Mucosa of rectum (tissue), 2 donors: ENCODE measurements around the gene ISLR2.

Experiments used
- H3K27ac ChIP-seq, 2 donors: one replicate each; pipeline ENCODE4 v1.7.0; 2013; ENCODE audit warnings: inconsistent platforms in 2 of 2, low read depth in 2 of 2, low read length in 2 of 2
- H3K27me3 ChIP-seq, 2 donors: one replicate each; pipeline ENCODE4 v1.7.0; 2013; ENCODE audit warnings: low read length in 2 of 2; ENCODE audit not compliant: control insufficient read depth in 2 of 2, insufficient read depth in 2 of 2
- H3K36me3 ChIP-seq, 2 donors: one replicate each; pipeline ENCODE4 v1.7.0; 2013; ENCODE audit warnings: low read length in 2 of 2; ENCODE audit not compliant: control insufficient read depth in 2 of 2, insufficient read depth in 2 of 2
- H3K4me1 ChIP-seq, 2 donors: one replicate each; pipeline ENCODE4 v1.7.0; 2013; ENCODE audit warnings: low read length in 2 of 2, mild to moderate bottlenecking in 1 of 2; ENCODE audit not compliant: control insufficient read depth in 2 of 2, insufficient read depth in 2 of 2
- H3K4me3 ChIP-seq, 2 donors: one replicate each; pipeline ENCODE4 v1.7.0; 2013; ENCODE audit warnings: low read length in 2 of 2
- H3K9ac ChIP-seq, 2 donors: one replicate each; pipeline ENCODE4 v1.7.0; 2013; ENCODE audit warnings: low read length in 2 of 2, low read depth in 1 of 2, mild to moderate bottlenecking in 1 of 2
- H3K9me3 ChIP-seq, 2 donors: one replicate each; pipeline ENCODE4 v1.7.0; 2013; ENCODE audit warnings: low read length in 2 of 2; ENCODE audit not compliant: control insufficient read depth in 2 of 2
- donor health status: healthy.
- donor health status: Normal muscosa, but diverticular disease.

The ISLR2 gene

GRCh38 chr15:74170875-74171578 lies 40.6 kb downstream of the ISLR2 start:
- Histone ChIP-seq H3K4me1 (peaks cover 0 to 2% of the 10 kb centered on the region in 2 donors), H3K9me3 (no peaks in the 10 kb centered on the region), H3K27me3 (no peaks in the 10 kb centered on the region), H3K4me3 (no peak overlapping the region), H3K27ac (no peak overlapping the region), H3K36me3 (no peaks in the 10 kb centered on the region), H3K9ac (no peak overlapping the region)

- Histone ChIP-seq H3K9me3 (no peaks in the 10 kb centered on the region), H3K27me3 (no peaks in the 10 kb centered on the region), H3K4me3 (no peak overlapping the region), H3K27ac (no peak overlapping the region), H3K36me3 (no peaks in the 10 kb centered on the region), H3K9ac (no peak overlapping the region), H3K4me1 (peaks cover 0 to 2% of the 10 kb centered on the region in 2 donors)
Observed at GRCh38 chr15:74171965-74172541, 41.7 kb downstream of the ISLR2 start.

GRCh38 chr15:74172701-74173379 lies 42.5 kb downstream of the ISLR2 start:
- Histone ChIP-seq H3K4me3 (no peak overlapping the region), H3K9me3 (no peaks in the 10 kb centered on the region), H3K9ac (no peak overlapping the region), H3K27me3 (no peaks in the 10 kb centered on the region), H3K4me1 (peaks cover 0 to 2% of the 10 kb centered on the region in 2 donors), H3K27ac (peak overlapping the region; percentile 54 to 61), H3K36me3 (no peaks in the 10 kb centered on the region)

- Histone ChIP-seq H3K9ac (peak within 1 kb of the TSS in 1 of 2 donors; percentile 39), H3K27me3 (no peaks in the 10 kb centered on the region), H3K36me3 (no peaks in the 10 kb centered on the region), H3K4me3 (peak within 1 kb of the TSS; percentile 37 to 46), H3K4me1 (peaks cover 0 to 2% of the 10 kb centered on the region in 2 donors), H3K9me3 (no peaks in the 10 kb centered on the region), H3K27ac (peak within 1 kb of the TSS; percentile 54 to 61)
Observed at GRCh38 chr15:74173380-74174218, 43.2 kb downstream of the ISLR2 start, which contains the start of gene ISLR. Gene ISLR, plus strand, starts transcription at chr15:74173710. Its CDS starts 1,149 bp downstream, at chr15:74174859.

GRCh38 chr15:74174219-74174957 lies 44.0 kb downstream of the ISLR2 start:
- no peaks in the 10 kb centered on the region for H3K9me3 ChIP-seq
- no peaks in the 10 kb centered on the region for H3K36me3 ChIP-seq
- H3K27me3 ChIP-seq = no peaks in the 10 kb centered on the region
- H3K4me3 ChIP-seq = peak overlapping the region; percentile 37 to 46
- peak overlapping the region; percentile 45 to 61 for H3K27ac ChIP-seq
- peaks cover 0 to 2% of the 10 kb centered on the region in 2 donors for H3K4me1 ChIP-seq
- peak overlapping the region in 1 of 2 donors; percentile 39 for H3K9ac ChIP-seq

GRCh38 chr15:74174958-74175253 lies 44.5 kb downstream of the ISLR2 start:
- Histone ChIP-seq H3K9ac (peak overlapping the region in 1 of 2 donors; percentile 33), H3K27ac (no peak overlapping the region), H3K27me3 (no peaks in the 10 kb centered on the region), H3K9me3 (no peaks in the 10 kb centered on the region), H3K4me1 (peaks cover 0 to 2% of the 10 kb centered on the region in 2 donors), H3K4me3 (peak overlapping the region; percentile 37 to 46), H3K36me3 (no peaks in the 10 kb centered on the region)

- H3K27ac ChIP-seq = no peak overlapping the region
- no peak overlapping the region for H3K9ac ChIP-seq
- H3K4me1 ChIP-seq = peaks cover 0 to 2% of the 10 kb centered on the region in 2 donors
- H3K9me3 ChIP-seq = no peaks in the 10 kb centered on the region
- no peaks in the 10 kb centered on the region for H3K36me3 ChIP-seq
- no peaks in the 10 kb centered on the region for H3K27me3 ChIP-seq
- H3K4me3 ChIP-seq = peak overlapping the region; percentile 37 to 46
Observed at GRCh38 chr15:74175271-74176191, 45.1 kb downstream of the ISLR2 start.

GRCh38 chr15:74176262-74177214 lies 46.2 kb downstream of the ISLR2 start:
- no peak overlapping the region for H3K4me3 ChIP-seq
- no peak overlapping the region for H3K27ac ChIP-seq
- H3K4me1 ChIP-seq = peaks cover 0 to 2% of the 10 kb centered on the region in 2 donors
- no peaks in the 10 kb centered on the region for H3K27me3 ChIP-seq
- no peaks in the 10 kb centered on the region for H3K36me3 ChIP-seq
- H3K9me3 ChIP-seq = no peaks in the 10 kb centered on the region
- no peak overlapping the region for H3K9ac ChIP-seq
